Measurements from ENCODE around the gene PCDH9. TPM values are rescaled to one million over a fixed set of nuclear protein-coding genes. Genes with fewer than 3 reads are reported as not detected.
"Not testable (repeated sequence)": the region's sequence is repeated elsewhere in the genome, so short reads cannot be mapped to it uniquely, and the experiment has no call there.

PCDH9 gene
- total RNA-seq, 1 donor from 2014 or later = 9.8 TPM

- DNase-seq (ENCODE audit: low spot score) = no peak
- TF ChIP-seq CTCF (IDR thresholded peaks at IDR 0.05) = no peak
- no peak overlapping the region for H3K27ac Mint-ChIP-seq (ENCODE audit: unreplicated experiment)
- H3K27me3 Mint-ChIP-seq (ENCODE audit: low read depth) = no peaks in the 10 kb centered on the region
- no peaks in the 10 kb centered on the region for H3K36me3 Mint-ChIP-seq (ENCODE audit: low read depth)
- H3K4me3 Mint-ChIP-seq (ENCODE audit: unreplicated experiment) = no peak overlapping the region
- H3K9me3 Mint-ChIP-seq (ENCODE audit: low read depth) = no peaks in the 10 kb centered on the region
- no peaks in the 10 kb centered on the region for H3K4me1 Mint-ChIP-seq (ENCODE audit: low read depth)
Observed at GRCh38 chr13:66895780-66896179, 334.4 kb downstream of the PCDH9 start.

- no peaks in the 10 kb centered on the region for H3K9me3 Mint-ChIP-seq (ENCODE audit: low read depth)
- no peaks in the 10 kb centered on the region for H3K4me1 Mint-ChIP-seq (ENCODE audit: low read depth)
- H3K4me3 Mint-ChIP-seq (ENCODE audit: unreplicated experiment) = no peak overlapping the region
- DNase-seq (ENCODE audit: low spot score) = no peak
- H3K36me3 Mint-ChIP-seq (ENCODE audit: low read depth) = no peaks in the 10 kb centered on the region
- no peaks in the 10 kb centered on the region for H3K27me3 Mint-ChIP-seq (ENCODE audit: low read depth)
- no peak overlapping the region for H3K27ac Mint-ChIP-seq (ENCODE audit: unreplicated experiment)
- no peak for TF ChIP-seq CTCF (IDR thresholded peaks at IDR 0.05)
Observed at GRCh38 chr13:66895320-66895719, 334.8 kb downstream of the PCDH9 start.

GRCh38 chr13:66888698-66889097 lies 341.4 kb downstream of the PCDH9 start:
- no peak for DNase-seq (ENCODE audit: low spot score)
- H3K27me3 Mint-ChIP-seq (ENCODE audit: low read depth) = no peaks in the 10 kb centered on the region
- TF ChIP-seq CTCF (IDR thresholded peaks at IDR 0.05) = no peak
- no peaks in the 10 kb centered on the region for H3K4me1 Mint-ChIP-seq (ENCODE audit: low read depth)
- H3K4me3 Mint-ChIP-seq (ENCODE audit: unreplicated experiment) = no peak overlapping the region
- no peaks in the 10 kb centered on the region for H3K36me3 Mint-ChIP-seq (ENCODE audit: low read depth)
- H3K9me3 Mint-ChIP-seq (ENCODE audit: low read depth) = no peaks in the 10 kb centered on the region
- no peak overlapping the region for H3K27ac Mint-ChIP-seq (ENCODE audit: unreplicated experiment)

GRCh38 chr13:66887088-66887487 lies 343.0 kb downstream of the PCDH9 start:
- Mint-ChIP-seq H3K27ac (ENCODE audit: unreplicated experiment) (no peak overlapping the region), H3K27me3 (ENCODE audit: low read depth) (no peaks in the 10 kb centered on the region), H3K4me1 (ENCODE audit: low read depth) (no peaks in the 10 kb centered on the region), H3K9me3 (ENCODE audit: low read depth) (no peaks in the 10 kb centered on the region), H3K4me3 (ENCODE audit: unreplicated experiment) (no peak overlapping the region), H3K36me3 (ENCODE audit: low read depth) (no peaks in the 10 kb centered on the region)
- no peak for DNase-seq (ENCODE audit: low spot score)
- no peak for TF ChIP-seq CTCF (IDR thresholded peaks at IDR 0.05)

GRCh38 chr13:66886264-66886663 lies 343.9 kb downstream of the PCDH9 start:
- H3K27ac Mint-ChIP-seq (ENCODE audit: unreplicated experiment) = no peak overlapping the region
- H3K4me1 Mint-ChIP-seq (ENCODE audit: low read depth) = no peaks in the 10 kb centered on the region
- no peak for TF ChIP-seq CTCF (IDR thresholded peaks at IDR 0.05)
- H3K27me3 Mint-ChIP-seq (ENCODE audit: low read depth) = no peaks in the 10 kb centered on the region
- H3K36me3 Mint-ChIP-seq (ENCODE audit: low read depth) = no peaks in the 10 kb centered on the region
- peaks cover under 1% of the 10 kb centered on the region for H3K9me3 Mint-ChIP-seq (ENCODE audit: low read depth)
- no peak for DNase-seq (ENCODE audit: low spot score)
- H3K4me3 Mint-ChIP-seq (ENCODE audit: unreplicated experiment) = no peak overlapping the region

GRCh38 chr13:66881170-66881569 lies 349.0 kb downstream of the PCDH9 start:
- not testable (repeated sequence) for H3K4me1 Mint-ChIP-seq (ENCODE audit: low read depth); DNase-seq (ENCODE audit: low spot score); H3K27ac Mint-ChIP-seq (ENCODE audit: unreplicated experiment); H3K4me3 Mint-ChIP-seq (ENCODE audit: unreplicated experiment); H3K36me3 Mint-ChIP-seq (ENCODE audit: low read depth); H3K27me3 Mint-ChIP-seq (ENCODE audit: low read depth); H3K9me3 Mint-ChIP-seq (ENCODE audit: low read depth)
